Measurements from ENCODE around the gene MEDAG.

The MEDAG gene

GRCh38 chr13:30905932-30906383 lies at the start of gene MEDAG:
Gene MEDAG (plus strand): TSS chr13:30906271. CDS start chr13:30906516, 245 bp downstream.
- no peaks in the 10 kb centered on the region for H3K36me3 ChIP-seq (ENCODE audit: insufficient read depth)
- no peak within 1 kb of the TSS for H3K9ac ChIP-seq
- no peaks in the 10 kb centered on the region for H3K79me2 ChIP-seq (ENCODE audit: insufficient read depth, low read depth)
- H3K27ac ChIP-seq: no peak within 1 kb of the TSS
- no peaks in the 10 kb centered on the region for H3K27me3 ChIP-seq (ENCODE audit: insufficient read depth, low read depth)
- H3K4me1 ChIP-seq (ENCODE audit: low read depth, poor library complexity, severe bottlenecking): no peaks in the 10 kb centered on the region
- no peaks in the 10 kb centered on the region for H4K20me1 ChIP-seq (ENCODE audit: insufficient read depth)
- TF ChIP-seq CTCF (conservative IDR thresholded peaks at IDR 0.05; ENCODE audit: low read depth, low read length): no peak
- no peak within 1 kb of the TSS for H3K4me2 ChIP-seq
- H3K4me3 ChIP-seq (IDR thresholded peaks at IDR 0.05; ENCODE audit: insufficient read depth, low read depth, low read length): no peak within 1 kb of the TSS
- H2AFZ ChIP-seq (ENCODE audit: low read depth): no peak within 1 kb of the TSS

GRCh38 chr13:30857018-30857417 lies 49.1 kb upstream of the MEDAG start:
- Histone ChIP-seq H3K4me1 (ENCODE audit: low read depth, poor library complexity, severe bottlenecking) (peaks cover 7% of the 10 kb centered on the region), H3K4me2 (no peak overlapping the region), H3K27ac (no peak overlapping the region), H3K27me3 (ENCODE audit: insufficient read depth, low read depth) (no peaks in the 10 kb centered on the region), H3K9ac (no peak overlapping the region), H3K4me3 (IDR thresholded peaks at IDR 0.05; ENCODE audit: insufficient read depth, low read depth, low read length) (no peak overlapping the region), H3K79me2 (ENCODE audit: insufficient read depth, low read depth) (no peaks in the 10 kb centered on the region), H4K20me1 (ENCODE audit: insufficient read depth) (no peaks in the 10 kb centered on the region), H3K36me3 (ENCODE audit: insufficient read depth) (no peaks in the 10 kb centered on the region), H2AFZ (ENCODE audit: low read depth) (no peak overlapping the region)
- TF ChIP-seq CTCF (conservative IDR thresholded peaks at IDR 0.05; ENCODE audit: low read depth, low read length): no peak

- Histone ChIP-seq H4K20me1 (ENCODE audit: insufficient read depth) (no peaks in the 10 kb centered on the region), H3K4me1 (ENCODE audit: low read depth, poor library complexity, severe bottlenecking) (peaks cover 2% of the 10 kb centered on the region), H3K9ac (no peak overlapping the region), H3K27me3 (ENCODE audit: insufficient read depth, low read depth) (no peaks in the 10 kb centered on the region), H3K79me2 (ENCODE audit: insufficient read depth, low read depth) (no peaks in the 10 kb centered on the region), H3K36me3 (ENCODE audit: insufficient read depth) (no peaks in the 10 kb centered on the region), H3K4me2 (no peak overlapping the region), H3K4me3 (IDR thresholded peaks at IDR 0.05; ENCODE audit: insufficient read depth, low read depth, low read length) (no peak overlapping the region), H3K27ac (no peak overlapping the region), H2AFZ (ENCODE audit: low read depth) (no peak overlapping the region)
- no peak for TF ChIP-seq CTCF (conservative IDR thresholded peaks at IDR 0.05; ENCODE audit: low read depth, low read length)
Observed at GRCh38 chr13:30857636-30858035, 48.4 kb upstream of the MEDAG start.

- no peaks in the 10 kb centered on the region for H3K36me3 ChIP-seq (ENCODE audit: insufficient read depth)
- no peak overlapping the region for H3K4me2 ChIP-seq
- no peak overlapping the region for H3K9ac ChIP-seq
- no peak for TF ChIP-seq CTCF (conservative IDR thresholded peaks at IDR 0.05; ENCODE audit: low read depth, low read length)
- no peak overlapping the region for H2AFZ ChIP-seq (ENCODE audit: low read depth)
- no peaks in the 10 kb centered on the region for H3K27me3 ChIP-seq (ENCODE audit: insufficient read depth, low read depth)
- no peak overlapping the region for H3K4me3 ChIP-seq (IDR thresholded peaks at IDR 0.05; ENCODE audit: insufficient read depth, low read depth, low read length)
- H3K4me1 ChIP-seq (ENCODE audit: low read depth, poor library complexity, severe bottlenecking): no peaks in the 10 kb centered on the region
- H3K27ac ChIP-seq: no peak overlapping the region
- H3K79me2 ChIP-seq (ENCODE audit: insufficient read depth, low read depth): no peaks in the 10 kb centered on the region
- H4K20me1 ChIP-seq (ENCODE audit: insufficient read depth): no peaks in the 10 kb centered on the region
Observed at GRCh38 chr13:30859326-30859725, 46.7 kb upstream of the MEDAG start.
